GM18502 (cell line): ENCODE data around the gene TAB3.

Experiments used
- ATAC-seq: cut with Tn5 transposase; IDR thresholded peaks from one replicate; pipeline ENCODE4 v1.9.1; 2021; ENCODE audit warnings: mild to moderate bottlenecking; ENCODE audit not compliant: unreplicated experiment, poor library complexity

Gene TAB3

GRCh38 chrX:30781711-30782444, 107.2 kb downstream of the TAB3 start:
- no peak for ATAC-seq

- no peak for ATAC-seq
These were observed 109.5 kb downstream of the TAB3 start for GRCh38 chrX:30779453-30780030.

GRCh38 chrX:30777575-30777974, 111.5 kb downstream of the TAB3 start:
- ATAC-seq = no peak
